Measurements from ENCODE around the gene ARPC2. TPM values are rescaled to one million over a fixed set of nuclear protein-coding genes. Genes with fewer than 3 reads are reported as not detected.

Gene ARPC2
- total and polyA plus RNA-seq, 2 experiments from 2014 or later: 312 to 436 TPM

DNA sequence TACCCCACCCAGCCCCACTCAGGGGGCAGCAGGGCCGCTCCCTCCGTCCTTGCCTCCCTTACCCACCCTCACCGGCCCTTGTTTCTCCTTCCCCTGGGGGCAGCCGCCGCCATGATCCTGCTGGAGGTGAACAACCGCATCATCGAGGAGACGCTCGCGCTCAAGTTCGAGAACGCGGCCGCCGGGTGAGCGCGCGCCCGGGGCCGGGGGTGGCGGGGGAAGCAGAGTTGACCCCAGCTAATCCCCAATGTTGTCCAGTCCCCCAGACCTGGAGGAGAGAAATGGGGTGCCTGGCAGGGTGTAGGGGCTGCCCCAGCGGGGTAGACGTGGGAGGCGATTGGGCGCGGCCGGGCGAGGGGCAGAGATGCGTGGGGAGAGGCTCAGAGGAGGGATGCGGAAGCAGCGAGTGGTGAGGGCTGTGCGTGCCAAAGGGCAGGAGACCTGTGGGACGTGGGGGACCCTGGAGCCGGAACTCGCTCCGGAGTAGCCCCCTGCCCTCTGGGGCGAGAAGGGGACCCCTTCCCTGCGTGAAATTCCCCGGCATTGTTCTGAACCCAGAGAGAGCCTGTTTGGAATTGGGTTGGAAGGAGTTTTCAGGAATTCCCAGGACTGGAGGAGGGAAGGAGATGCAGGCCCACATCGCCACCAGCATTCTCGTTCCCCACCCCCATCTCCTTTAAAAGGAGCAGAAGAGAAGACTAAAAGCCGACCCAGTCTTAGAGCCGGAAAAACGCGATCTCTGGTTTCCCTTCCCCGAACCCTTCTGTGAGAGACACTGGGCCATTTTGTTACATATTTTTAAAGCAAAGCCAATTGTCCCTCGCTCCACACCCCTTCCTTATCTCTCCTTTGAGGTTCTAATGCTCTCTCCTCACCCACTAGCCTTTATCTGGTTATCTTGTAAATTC is 625 bp downstream of the ARPC2 start:
- peak overlapping the region; percentile 71 for H3K4me3 ChIP-seq
- H3K9me3 ChIP-seq (ENCODE audit: low read depth): no peaks in the 10 kb centered on the region
- TF ChIP-seq EZH2phosphoT487 (IDR thresholded peaks at IDR 0.05; ENCODE audit: low read depth, severe bottlenecking, unreplicated experiment): no peak
- TF ChIP-seq, protein P1, sequence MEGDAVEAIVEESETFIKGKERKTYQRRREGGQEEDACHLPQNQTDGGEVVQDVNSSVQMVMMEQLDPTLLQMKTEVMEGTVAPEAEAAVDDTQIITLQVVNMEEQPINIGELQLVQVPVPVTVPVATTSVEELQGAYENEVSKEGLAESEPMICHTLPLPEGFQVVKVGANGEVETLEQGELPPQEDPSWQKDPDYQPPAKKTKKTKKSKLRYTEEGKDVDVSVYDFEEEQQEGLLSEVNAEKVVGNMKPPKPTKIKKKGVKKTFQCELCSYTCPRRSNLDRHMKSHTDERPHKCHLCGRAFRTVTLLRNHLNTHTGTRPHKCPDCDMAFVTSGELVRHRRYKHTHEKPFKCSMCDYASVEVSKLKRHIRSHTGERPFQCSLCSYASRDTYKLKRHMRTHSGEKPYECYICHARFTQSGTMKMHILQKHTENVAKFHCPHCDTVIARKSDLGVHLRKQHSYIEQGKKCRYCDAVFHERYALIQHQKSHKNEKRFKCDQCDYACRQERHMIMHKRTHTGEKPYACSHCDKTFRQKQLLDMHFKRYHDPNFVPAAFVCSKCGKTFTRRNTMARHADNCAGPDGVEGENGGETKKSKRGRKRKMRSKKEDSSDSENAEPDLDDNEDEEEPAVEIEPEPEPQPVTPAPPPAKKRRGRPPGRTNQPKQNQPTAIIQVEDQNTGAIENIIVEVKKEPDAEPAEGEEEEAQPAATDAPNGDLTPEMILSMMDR (IDR thresholded peaks at IDR 0.05; ENCODE audit: poor library complexity): no peak
- TF ChIP-seq EZH2 (IDR thresholded peaks at IDR 0.05; ENCODE audit: borderline replicate concordance): no peak
- peak; percentile 76 for DNase-seq (ENCODE audit: low spot score)
- H2AFZ ChIP-seq: peak overlapping the region; percentile 46
- H3K79me2 ChIP-seq: peaks cover 60% of the 10 kb centered on the region
- under 1% methylated on average over 40 of the region's 47 CpGs for WGBS (ENCODE audit: low lambda C conversion rate, missing lambda C conversion rate)
- H3K27ac ChIP-seq: peak overlapping the region; percentile 99
- no peaks in the 10 kb centered on the region for H3K36me3 ChIP-seq (replicated peaks; ENCODE audit: insufficient read depth, low read depth)
- H3K27me3 ChIP-seq: no peaks in the 10 kb centered on the region
- peaks cover 27% of the 10 kb centered on the region for H3K4me1 ChIP-seq (ENCODE audit: insufficient read depth)
- peak overlapping the region; percentile 85 for H3K4me2 ChIP-seq
- no peaks in the 10 kb centered on the region for H3K9me2 ChIP-seq (replicated peaks; ENCODE audit: insufficient read depth)
- H4K20me1 ChIP-seq (ENCODE audit: insufficient read depth, poor library complexity, severe bottlenecking): peaks cover 44% of the 10 kb centered on the region

DNA sequence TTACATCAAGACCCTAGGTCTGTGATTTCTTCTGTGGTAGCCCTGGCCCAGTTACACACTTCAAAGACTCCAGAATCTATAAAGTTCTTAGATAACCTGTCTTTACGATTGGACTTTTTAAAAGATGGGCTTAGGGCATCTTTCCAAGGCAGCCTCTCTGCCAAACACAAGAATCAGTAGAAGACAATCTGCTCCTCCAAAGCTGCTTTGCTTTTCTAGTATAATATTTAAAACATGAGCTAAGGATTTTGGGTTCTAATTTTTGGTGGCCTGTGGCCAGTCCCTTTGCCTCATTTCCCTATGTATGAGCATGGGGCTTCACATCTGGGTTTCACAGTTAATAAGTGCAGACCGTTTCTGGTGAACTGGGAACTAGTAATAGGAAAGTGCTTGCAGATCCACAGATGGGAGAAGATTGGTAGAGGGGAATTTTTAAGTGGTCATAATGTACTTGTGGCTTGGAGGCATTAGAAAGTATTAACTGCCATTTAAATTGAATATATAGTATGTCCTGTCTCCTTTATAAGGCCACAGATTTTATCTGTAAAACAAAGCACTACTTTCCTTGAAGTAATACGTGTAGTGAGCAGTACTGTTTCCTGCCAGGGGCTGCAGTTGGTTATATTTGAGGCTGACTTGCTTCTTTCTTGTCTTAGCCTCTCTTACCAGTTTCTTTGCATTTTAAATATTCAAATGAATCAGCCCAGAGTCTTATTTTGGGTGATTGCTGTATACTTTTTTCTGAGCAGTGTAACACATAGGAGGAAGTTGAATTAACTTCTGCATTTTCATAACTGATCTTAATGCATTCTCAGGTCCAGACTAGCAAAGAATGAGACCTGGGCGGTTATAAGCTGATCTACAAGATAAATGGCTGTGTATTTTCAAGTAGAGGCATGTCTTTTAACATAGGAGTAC is 1.5 kb downstream of the ARPC2 start:
- Histone ChIP-seq H3K79me2 (peaks cover 69% of the 10 kb centered on the region), H3K4me1 (ENCODE audit: insufficient read depth) (peaks cover 30% of the 10 kb centered on the region), H3K9me3 (ENCODE audit: low read depth) (no peaks in the 10 kb centered on the region), H3K9me2 (replicated peaks; ENCODE audit: insufficient read depth) (no peaks in the 10 kb centered on the region), H4K20me1 (ENCODE audit: insufficient read depth, poor library complexity, severe bottlenecking) (peaks cover 54% of the 10 kb centered on the region), H3K36me3 (replicated peaks; ENCODE audit: insufficient read depth, low read depth) (no peaks in the 10 kb centered on the region), H2AFZ (no peak overlapping the region), H3K27ac (peak overlapping the region; percentile 99), H3K4me2 (peak overlapping the region; percentile 85), H3K4me3 (peak overlapping the region; percentile 71), H3K27me3 (no peaks in the 10 kb centered on the region)
- no peak for DNase-seq (ENCODE audit: low spot score)
- 14% methylated on average over 4 of the region's 4 CpGs for WGBS (ENCODE audit: low lambda C conversion rate, missing lambda C conversion rate)
- TF ChIP-seq, protein P1 (IDR thresholded peaks at IDR 0.05; ENCODE audit: poor library complexity): no peak
- TF ChIP-seq EZH2phosphoT487 (IDR thresholded peaks at IDR 0.05; ENCODE audit: low read depth, severe bottlenecking, unreplicated experiment) (no peak), EZH2 (IDR thresholded peaks at IDR 0.05; ENCODE audit: borderline replicate concordance) (no peak)

DNA sequence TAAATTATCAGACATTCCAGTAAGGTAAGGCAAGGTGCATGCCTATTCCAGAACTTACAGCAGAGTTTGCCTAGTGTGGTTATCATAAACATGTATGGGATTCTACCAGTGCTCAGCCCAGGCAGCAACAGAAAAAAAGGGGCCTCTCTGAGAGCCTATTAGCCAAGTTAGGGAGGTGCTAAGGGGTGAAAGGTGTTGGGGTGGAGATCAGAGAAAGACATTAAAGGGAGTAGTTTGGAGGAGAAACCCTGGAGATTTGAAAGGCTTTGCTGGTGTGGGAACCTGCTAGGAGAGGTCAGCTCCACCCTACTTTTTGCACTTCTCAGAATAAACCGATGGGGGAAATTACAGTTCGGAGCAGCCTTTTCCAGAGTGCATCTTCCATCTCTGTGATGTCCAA is 2.9 kb downstream of the ARPC2 start:
- TF ChIP-seq, protein P1 (IDR thresholded peaks at IDR 0.05; ENCODE audit: poor library complexity): no peak
- no peak for TF ChIP-seq EZH2 (IDR thresholded peaks at IDR 0.05; ENCODE audit: borderline replicate concordance)
- TF ChIP-seq EZH2phosphoT487 (IDR thresholded peaks at IDR 0.05; ENCODE audit: low read depth, severe bottlenecking, unreplicated experiment): no peak
- DNase-seq (ENCODE audit: low spot score): no peak
- whole genome bisulfite sequencing (ENCODE audit: low lambda C conversion rate, missing lambda C conversion rate): 80% methylated on average over 2 of the region's 2 CpGs
- Histone ChIP-seq H3K79me2 (peaks cover 83% of the 10 kb centered on the region), H3K9me3 (ENCODE audit: low read depth) (no peaks in the 10 kb centered on the region), H2AFZ (no peak overlapping the region), H3K27me3 (no peaks in the 10 kb centered on the region), H4K20me1 (ENCODE audit: insufficient read depth, poor library complexity, severe bottlenecking) (peaks cover 68% of the 10 kb centered on the region), H3K27ac (peak overlapping the region; percentile 99), H3K9me2 (replicated peaks; ENCODE audit: insufficient read depth) (no peaks in the 10 kb centered on the region), H3K36me3 (replicated peaks; ENCODE audit: insufficient read depth, low read depth) (no peaks in the 10 kb centered on the region), H3K4me1 (ENCODE audit: insufficient read depth) (peaks cover 33% of the 10 kb centered on the region), H3K4me2 (peak overlapping the region; percentile 85), H3K4me3 (no peak overlapping the region)

Measured in hepatocyte (in vitro differentiated cells).